Measurements from ENCODE around the gene FRMD5. TPM values are rescaled to one million over a fixed set of nuclear protein-coding genes. Genes with fewer than 3 reads are reported as not detected.
"Not testable (repeated sequence)": the region's sequence is repeated elsewhere in the genome, so short reads cannot be mapped to it uniquely, and the experiment has no call there.

The FRMD5 gene
- total RNA-seq: under 1 TPM; 0.33 to 0.37 TPM
- long read RNA-seq, donor 1: 0 reads
- long read RNA-seq, donor 2: 0 reads

GRCh38 chr15:44195151-44195740 is at the start of gene FRMD5:
FRMD5 (minus strand) TSS chr15:44195271.
- DNase-seq (ENCODE audit: low spot score): peak; percentile 89
- intact Hi-C loops (cut with DNase I): no loop called here

GRCh38 chr15:44243829-44244228 is 48.8 kb upstream of the FRMD5 start:
- DNase-seq (ENCODE audit: low spot score): no peak
- intact Hi-C loops (cut with DNase I): no loop called here

DNA sequence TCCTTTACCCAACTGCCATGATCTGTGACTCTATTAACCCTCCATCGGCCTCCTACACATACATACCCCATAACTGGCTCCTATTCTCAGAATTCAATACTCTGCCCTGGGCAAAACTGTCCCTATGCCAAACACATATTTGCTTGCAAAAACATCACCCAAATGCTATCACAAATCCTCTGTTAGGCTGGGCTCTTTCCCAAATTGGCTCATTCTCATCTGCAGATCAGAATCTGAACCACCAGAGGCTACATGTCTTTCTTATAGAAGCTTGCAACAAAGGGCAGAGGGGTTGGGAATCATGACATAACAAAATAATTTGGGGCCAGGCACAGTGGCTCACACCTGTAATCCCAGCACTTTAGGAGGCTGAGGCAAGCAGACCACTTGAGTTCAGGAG is 48.1 kb upstream of the FRMD5 start:
- no peak for DNase-seq (ENCODE audit: low spot score)
- intact Hi-C loops (cut with DNase I): no loop called here

DNA sequence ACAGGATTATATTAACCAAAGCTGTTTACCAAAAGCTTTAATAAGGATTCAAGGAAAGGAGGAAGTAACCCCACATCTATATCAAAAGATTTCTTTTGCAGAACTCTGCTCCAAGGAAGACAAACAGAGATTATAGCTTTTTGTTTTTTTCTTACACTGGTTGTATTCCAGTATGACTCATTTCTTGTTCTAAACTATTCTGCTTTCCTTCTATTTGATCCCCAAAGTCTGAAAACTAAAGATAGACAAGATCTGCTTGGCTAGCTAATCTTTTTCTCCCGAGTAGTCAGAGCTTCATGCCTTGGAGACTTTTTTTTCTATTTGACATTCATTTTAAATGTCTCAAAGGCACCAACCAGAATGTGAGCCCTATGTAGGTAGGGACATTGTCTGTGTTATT is 36.8 kb upstream of the FRMD5 start:
- DNase-seq (ENCODE audit: low spot score): no peak
- intact Hi-C loops (cut with DNase I): loop anchor here in 1 of 2 donors (10.0 kb wide), 1 partner anchor 347 kb away; no protein-coding TSS in a partner anchor

DNA sequence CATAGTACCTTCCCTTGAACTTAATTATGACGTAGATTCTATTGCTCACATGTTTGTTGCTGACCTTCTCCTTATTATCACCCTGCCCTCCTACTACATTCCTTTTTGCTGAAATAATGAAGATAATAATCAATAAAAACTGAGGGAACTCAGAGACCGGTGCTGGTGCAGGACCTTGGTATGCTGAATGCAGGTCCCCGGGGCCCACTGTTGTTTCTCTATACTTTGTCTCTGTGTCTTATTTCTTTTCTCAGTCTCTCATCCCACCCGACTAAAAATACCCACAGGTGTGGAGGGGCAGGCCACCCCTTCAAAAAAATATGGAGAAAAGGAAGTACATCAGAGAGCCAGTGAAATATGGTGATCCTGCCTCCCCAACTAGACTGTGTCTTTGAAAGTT is 34.2 kb upstream of the FRMD5 start:
- intact Hi-C loops (cut with DNase I); DNase-seq (ENCODE audit: low spot score): not testable (repeated sequence)

- intact Hi-C loops (cut with DNase I): no loop called here
- DNase-seq (ENCODE audit: low spot score): no peak
Observed at GRCh38 chr15:44227584-44227983, 32.5 kb upstream of the FRMD5 start.

DNA sequence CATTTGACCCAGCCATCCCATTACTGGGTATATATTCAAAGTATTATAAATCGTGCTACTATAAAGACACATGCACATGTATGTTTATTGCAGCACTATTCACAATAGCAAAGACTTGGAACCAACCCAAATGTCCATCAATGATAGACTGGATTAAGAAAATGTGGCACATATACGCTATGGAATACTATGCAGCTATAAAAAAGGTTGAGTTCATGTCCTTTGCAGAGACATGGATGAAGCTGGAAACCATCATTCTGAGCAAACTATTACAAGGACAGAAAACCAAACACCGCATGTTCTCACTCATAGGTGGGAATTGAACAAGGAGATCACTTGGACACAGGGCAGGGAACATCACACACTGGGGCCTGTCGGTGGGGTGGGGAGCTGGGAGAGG is 31.9 kb upstream of the FRMD5 start:
- intact Hi-C loops (cut with DNase I); DNase-seq (ENCODE audit: low spot score): not testable (repeated sequence)

GRCh38 chr15:44222478-44222877 is 27.4 kb upstream of the FRMD5 start:
- no peak for DNase-seq (ENCODE audit: low spot score)
- intact Hi-C loops (cut with DNase I): no loop called here

DNA sequence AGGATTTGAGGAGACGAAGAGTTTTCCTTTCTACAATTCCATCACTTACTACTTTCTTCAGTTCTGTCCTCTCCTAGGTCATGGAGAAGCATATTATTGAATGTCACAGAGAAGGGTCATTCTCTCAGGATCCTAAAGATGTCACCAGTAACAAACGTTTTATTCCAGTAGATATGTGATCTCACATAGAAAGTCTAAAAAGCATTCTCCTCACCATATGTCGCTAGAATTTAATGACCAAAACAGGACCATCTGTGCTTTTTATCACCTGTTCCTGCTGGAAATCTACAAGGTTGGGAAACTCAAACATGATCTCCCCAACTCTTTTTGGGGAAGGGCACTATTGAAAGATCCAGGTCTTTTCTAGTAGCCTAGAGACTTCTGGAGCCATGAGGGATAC is 24.0 kb upstream of the FRMD5 start:
- DNase-seq (ENCODE audit: low spot score): no peak
- intact Hi-C loops (cut with DNase I): loop anchor here (10.0 kb wide), 1 partner anchor 314 kb away; no protein-coding TSS in a partner anchor

DNA sequence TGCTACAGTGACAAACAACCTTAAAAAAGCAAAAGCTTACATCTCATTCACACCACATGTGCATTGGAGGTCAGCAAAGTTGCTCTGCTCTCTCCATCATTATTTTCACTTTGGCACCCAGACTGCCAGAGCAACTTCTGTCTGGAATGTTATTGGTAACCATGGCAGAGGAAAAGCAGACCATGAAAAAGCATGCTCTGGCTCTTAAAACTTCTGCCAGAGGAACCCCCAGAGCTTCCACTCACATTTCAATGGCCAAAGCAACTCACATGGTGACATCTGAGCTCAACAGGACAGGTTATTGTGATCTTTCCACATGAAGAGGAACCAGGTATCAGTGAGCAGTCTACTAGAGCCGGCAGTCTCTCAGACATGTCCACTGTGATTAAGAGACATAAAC is 21.9 kb upstream of the FRMD5 start:
- DNase-seq (ENCODE audit: low spot score): no peak
- intact Hi-C loops (cut with DNase I): loop anchor here (10.0 kb wide), 1 partner anchor 312 kb away; no protein-coding TSS in a partner anchor

DNA sequence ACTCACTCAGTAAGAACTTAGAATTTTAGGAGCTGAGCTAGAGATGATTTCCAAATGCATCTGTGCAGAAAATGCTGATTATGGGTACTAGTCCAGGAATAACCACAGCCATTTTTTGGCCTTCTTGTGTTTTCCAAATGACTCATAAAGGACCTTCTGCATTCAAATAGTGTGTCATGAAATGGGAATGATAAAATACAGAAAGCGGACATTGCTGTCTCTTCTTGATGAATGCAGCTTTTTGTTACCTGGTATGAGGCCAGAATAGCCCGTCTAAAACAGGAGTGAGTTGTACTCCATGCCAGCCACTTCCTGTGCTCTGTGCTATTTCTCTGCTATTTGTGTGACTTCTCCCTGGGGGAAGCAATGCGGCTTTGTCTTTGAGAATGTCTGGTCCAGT is 20.5 kb upstream of the FRMD5 start:
- no peak for DNase-seq (ENCODE audit: low spot score)
- intact Hi-C loops (cut with DNase I): loop anchor here (10.0 kb wide), 1 partner anchor 311 kb away; no protein-coding TSS in a partner anchor

GRCh38 chr15:44208956-44209355 is 13.9 kb upstream of the FRMD5 start:
- intact Hi-C loops (cut with DNase I): no loop called here
- no peak for DNase-seq (ENCODE audit: low spot score)

DNA sequence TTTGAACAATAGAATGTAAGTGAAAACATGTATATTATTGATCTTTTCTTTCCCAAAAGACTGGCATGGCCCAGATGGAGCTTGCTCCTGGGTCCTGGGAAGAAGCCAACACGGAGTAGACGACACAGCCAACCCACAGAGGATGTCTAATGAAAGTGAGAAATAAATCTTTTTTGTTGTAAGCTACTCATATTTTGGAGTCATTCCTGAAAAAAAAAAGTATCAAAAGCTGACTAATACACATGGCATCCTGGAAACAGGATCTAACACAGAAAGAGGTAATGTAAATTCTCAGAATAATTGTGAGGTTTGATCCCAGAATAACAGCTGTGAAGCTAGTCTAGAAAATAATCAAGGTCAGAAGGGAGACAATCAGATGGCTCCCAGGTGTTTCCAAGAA is 12.6 kb upstream of the FRMD5 start:
- intact Hi-C loops (cut with DNase I): no loop called here
- DNase-seq (ENCODE audit: low spot score): no peak

DNA sequence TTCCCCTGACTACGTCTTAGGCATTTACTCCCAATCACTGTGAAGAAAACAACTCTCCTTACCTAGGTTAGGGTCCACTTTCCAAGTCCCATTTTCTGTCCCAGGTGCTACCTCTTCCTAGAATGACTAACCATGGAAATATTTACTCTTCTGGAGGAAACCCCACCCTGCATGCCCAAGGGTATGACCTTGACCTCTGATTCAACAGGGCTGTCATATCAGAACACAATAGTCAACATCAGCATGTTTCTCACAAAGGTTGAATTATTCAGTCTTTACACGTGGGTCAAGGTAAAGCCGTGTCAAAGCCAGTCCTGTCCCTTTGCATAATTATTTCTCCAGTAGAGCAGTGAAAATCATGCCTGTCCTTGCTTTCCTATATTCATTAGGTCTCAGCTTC is 4.3 kb upstream of the FRMD5 start:
- intact Hi-C loops (cut with DNase I): no loop called here
- DNase-seq (ENCODE audit: low spot score): no peak

DNA sequence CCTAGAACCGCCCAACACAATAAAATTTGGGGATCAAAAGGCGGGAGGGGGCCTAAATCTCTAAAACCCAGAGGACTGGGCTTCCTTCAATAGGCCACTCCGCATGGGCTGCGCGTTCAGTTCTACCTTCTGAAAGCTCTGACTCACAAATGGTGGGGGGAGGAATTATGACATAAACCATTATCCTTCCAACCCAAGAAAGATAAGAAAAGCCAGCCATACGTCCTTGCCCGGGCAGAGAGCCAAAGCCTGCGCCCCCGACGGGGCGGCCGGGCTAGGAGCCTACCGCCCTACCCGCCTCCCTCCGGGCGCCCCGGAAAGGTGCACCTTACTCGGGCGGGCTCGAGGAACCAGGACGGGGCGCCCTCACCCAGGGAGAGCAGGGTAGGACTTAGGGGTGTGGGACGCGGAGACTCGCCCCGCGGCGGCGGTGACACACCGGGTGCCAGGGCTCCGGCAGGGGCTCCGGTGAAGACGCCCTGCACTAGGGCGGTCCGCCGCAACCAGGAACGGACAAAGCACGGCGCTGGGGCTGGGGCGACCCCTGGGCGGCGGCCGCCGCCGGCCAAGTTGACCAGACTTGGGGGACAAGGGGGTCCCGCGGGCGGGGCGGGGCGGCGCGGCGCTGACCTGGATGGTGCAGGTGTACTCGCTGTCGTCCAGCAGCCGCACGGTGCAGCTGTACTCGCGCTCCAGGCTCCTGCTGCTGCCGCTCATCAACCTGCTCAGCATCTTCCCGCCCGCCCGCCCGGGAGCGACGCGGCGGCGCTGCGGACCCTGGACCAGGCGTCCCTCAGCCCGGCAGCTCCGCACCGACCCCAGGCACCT is 534 bp downstream of the FRMD5 start:
- DNase-seq (ENCODE audit: low spot score): no peak
- intact Hi-C loops (cut with DNase I): no loop called here

- no peak for DNase-seq (ENCODE audit: low spot score)
- intact Hi-C loops (cut with DNase I): no loop called here
Observed at GRCh38 chr15:44193651-44194322, 1.3 kb downstream of the FRMD5 start.

DNA sequence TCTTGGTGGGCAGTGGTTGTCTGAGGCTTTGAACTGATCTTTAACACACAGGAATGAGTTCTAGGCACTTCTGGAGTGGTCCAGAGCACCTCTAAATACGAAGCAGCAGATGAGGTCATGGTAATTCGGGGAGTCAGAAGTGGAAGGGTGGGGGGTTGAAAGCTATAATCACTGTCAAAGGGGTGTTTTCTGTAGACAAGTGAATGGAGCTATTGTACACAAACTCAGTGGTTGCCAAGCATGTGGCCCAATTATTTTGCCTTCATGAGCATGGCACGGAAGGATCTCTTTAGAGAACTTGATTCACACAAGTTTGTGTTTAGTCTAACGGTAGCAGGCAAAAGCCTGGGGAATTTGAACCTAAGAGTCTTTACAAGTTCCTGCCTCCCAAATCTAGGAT is 6.3 kb downstream of the FRMD5 start:
- DNase-seq (ENCODE audit: low spot score): no peak
- intact Hi-C loops (cut with DNase I): no loop called here

DNA sequence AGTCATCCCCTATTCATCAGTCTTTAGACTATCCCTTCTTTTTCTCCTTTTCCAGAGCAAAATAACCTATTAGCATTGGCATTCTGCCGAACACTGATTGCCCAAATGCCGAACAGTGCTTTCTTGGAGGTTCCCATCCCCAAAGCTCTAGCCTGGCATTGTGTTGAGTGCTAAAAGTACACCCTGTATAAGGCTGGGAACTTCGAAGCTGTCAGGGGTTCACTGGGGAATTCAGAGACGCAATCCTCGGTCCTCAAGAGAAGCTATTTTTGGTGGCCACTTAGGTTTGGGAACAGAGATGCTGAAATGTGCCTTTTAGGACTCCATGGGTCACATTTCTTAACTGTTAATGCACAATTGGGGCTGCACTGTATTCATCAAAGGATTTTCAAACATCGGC is 8.4 kb downstream of the FRMD5 start:
- intact Hi-C loops (cut with DNase I): no loop called here

DNA sequence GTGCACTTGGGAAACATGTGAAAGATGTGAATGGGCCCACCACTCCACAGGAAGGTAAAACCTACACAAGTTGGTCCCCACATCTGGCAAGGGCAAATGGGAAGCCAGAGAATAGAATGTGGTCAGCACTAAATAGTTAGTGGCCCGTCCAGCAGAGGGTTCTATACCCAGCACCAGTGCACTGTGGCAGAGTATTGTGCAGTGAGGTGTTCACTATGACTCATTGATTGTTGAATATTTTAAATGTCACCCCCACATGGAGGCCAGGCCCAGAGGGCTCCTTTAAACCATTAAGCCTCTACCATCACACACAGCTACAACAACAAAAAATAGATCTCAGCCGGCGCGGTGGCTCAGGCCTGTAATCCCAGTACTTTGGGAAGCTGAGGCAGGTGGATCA is 11.7 kb downstream of the FRMD5 start:
- DNase-seq (ENCODE audit: low spot score): no peak
- intact Hi-C loops (cut with DNase I): no loop called here

More for the DNA sequence above, 8.4 kb downstream of the FRMD5 start:
- no peak for DNase-seq (ENCODE audit: low spot score)

DNA sequence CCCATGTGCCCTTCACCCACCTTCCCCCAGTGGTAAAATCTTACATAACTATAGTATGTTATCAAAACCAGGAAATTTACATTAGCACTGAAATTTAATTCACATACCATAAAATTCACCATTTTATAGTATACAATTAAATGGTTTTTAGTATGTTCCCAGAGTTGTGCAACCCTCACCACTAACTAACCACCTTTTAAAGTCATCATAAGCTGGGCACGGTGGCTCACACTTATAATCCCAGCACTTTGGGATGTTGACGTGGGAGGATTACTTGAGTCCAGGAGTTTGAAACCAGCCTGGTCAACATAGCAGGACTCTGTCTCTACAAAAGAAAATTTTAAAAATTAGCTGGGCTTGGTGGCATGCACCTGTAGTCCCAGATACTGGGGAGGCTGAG is 13.7 kb downstream of the FRMD5 start:
- intact Hi-C loops (cut with DNase I): no loop called here
- DNase-seq (ENCODE audit: low spot score): no peak
